HFFc6 (cell line): Measurements from ENCODE around the gene KCNJ10. TPM values are rescaled to one million over a fixed set of nuclear protein-coding genes. Genes with fewer than 3 reads are reported as not detected.

Source experiments
- DNase-seq: peaks from one replicate; pipeline ENCODE4 v3.0.0-alpha.2; 2018
- H3K27ac Mint-ChIP-seq: 2 replicates; pipeline ENCODE4 v1.8.0; 2020; ENCODE audit warnings: mild to moderate bottlenecking, mixed read lengths
- H3K27me3 Mint-ChIP-seq: 2 replicates; pipeline ENCODE4 v1.8.0; 2021; ENCODE audit warnings: mild to moderate bottlenecking, moderate library complexity, mixed read lengths; ENCODE audit not compliant: insufficient read depth
- H3K36me3 Mint-ChIP-seq: 2 replicates; pipeline ENCODE4 v1.8.0; 2021; ENCODE audit warnings: low read depth, mixed read lengths
- H3K4me1 Mint-ChIP-seq: 2 replicates; pipeline ENCODE4 v1.8.0; 2020; ENCODE audit warnings: low read depth, mixed read lengths
- H3K4me3 Mint-ChIP-seq: 2 replicates; pipeline ENCODE4 v1.8.0; 2020; ENCODE audit warnings: mild to moderate bottlenecking, moderate library complexity, mixed read lengths
- H3K9me3 Mint-ChIP-seq: 2 replicates; pipeline ENCODE4 v1.8.0; 2020; ENCODE audit warnings: mild to moderate bottlenecking, mixed read lengths
- total RNA-seq, 6 experiments: library from RNA; stranded (reverse); fragmentation: NEBNext Ultra II Directional; extraction: Animal tissue kit (Norgen Biotek cat#: 25700); gene quantifications; 2 replicates in 1 of 6; 3 replicates in 5 of 6; pipeline ENCODE4 v1.2.3, GENCODE V29; 2021
- TF ChIP-seq, protein P1 (sequence below): fragments of 200-600 bp; sonication (generic); IDR thresholded peaks from 2 replicates; pipeline ENCODE4 v1.5.0; 2021; ENCODE audit warnings: antibody characterized with exemption, mild to moderate bottlenecking

The KCNJ10 gene
- total RNA-seq, 6 experiments from 2014 or later = not detected

GRCh38 chr1:160018347-160018746 is 51.6 kb downstream of the KCNJ10 start:
- H3K4me3 Mint-ChIP-seq = no peak overlapping the region
- no peaks in the 10 kb centered on the region for H3K9me3 Mint-ChIP-seq
- no peaks in the 10 kb centered on the region for H3K36me3 Mint-ChIP-seq
- TF ChIP-seq, protein P1, sequence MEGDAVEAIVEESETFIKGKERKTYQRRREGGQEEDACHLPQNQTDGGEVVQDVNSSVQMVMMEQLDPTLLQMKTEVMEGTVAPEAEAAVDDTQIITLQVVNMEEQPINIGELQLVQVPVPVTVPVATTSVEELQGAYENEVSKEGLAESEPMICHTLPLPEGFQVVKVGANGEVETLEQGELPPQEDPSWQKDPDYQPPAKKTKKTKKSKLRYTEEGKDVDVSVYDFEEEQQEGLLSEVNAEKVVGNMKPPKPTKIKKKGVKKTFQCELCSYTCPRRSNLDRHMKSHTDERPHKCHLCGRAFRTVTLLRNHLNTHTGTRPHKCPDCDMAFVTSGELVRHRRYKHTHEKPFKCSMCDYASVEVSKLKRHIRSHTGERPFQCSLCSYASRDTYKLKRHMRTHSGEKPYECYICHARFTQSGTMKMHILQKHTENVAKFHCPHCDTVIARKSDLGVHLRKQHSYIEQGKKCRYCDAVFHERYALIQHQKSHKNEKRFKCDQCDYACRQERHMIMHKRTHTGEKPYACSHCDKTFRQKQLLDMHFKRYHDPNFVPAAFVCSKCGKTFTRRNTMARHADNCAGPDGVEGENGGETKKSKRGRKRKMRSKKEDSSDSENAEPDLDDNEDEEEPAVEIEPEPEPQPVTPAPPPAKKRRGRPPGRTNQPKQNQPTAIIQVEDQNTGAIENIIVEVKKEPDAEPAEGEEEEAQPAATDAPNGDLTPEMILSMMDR = no peak
- no peak for DNase-seq
- peaks cover 9% of the 10 kb centered on the region for H3K27me3 Mint-ChIP-seq
- no peak overlapping the region for H3K27ac Mint-ChIP-seq
- H3K4me1 Mint-ChIP-seq = peaks cover 30% of the 10 kb centered on the region

DNA sequence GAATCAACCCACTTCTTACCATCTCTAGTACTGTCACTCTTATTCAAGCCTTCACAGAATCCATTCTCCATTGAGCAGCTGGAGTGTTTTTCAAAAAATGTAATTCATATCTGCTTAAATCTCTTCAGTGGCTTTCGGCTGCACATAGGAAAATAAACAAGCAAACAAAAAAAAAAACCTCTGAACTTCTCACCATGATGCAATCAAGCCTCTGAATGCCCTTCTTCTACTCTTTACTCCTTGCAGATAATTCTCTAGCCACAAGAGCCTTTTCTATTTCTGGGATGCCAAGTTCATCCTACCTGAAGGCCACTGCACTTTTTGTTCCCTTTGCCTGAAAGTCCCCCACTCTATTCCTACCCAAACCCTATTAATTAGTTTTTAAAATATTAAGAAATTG is 52.4 kb downstream of the KCNJ10 start:
- Mint-ChIP-seq H3K4me1 (peaks cover 23% of the 10 kb centered on the region), H3K27me3 (peaks cover 9% of the 10 kb centered on the region), H3K9me3 (no peaks in the 10 kb centered on the region), H3K36me3 (no peaks in the 10 kb centered on the region), H3K27ac (no peak overlapping the region), H3K4me3 (no peak overlapping the region)
- TF ChIP-seq, protein P1 = no peak
- DNase-seq = no peak

DNA sequence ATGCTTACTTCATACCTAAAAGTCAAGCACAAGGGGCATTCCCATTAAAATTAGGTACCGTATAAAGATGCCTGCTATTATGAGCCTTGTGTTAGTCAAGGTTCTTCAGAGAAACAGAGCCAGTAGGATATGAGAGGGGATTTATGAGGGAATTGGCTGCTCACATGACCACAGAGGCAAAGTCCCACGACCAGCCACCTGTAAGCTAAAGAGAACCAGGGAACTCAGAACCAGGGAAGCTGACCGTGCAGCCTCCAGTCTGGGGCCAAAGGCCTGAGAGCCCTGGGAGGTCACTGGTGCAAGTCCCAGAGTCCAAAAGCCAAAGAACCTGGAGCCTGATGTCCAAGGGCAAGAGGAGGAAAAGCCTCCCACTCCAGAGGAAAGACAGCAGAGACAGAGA is 58.2 kb downstream of the KCNJ10 start:
- H3K27ac Mint-ChIP-seq = no peak overlapping the region
- no peaks in the 10 kb centered on the region for H3K36me3 Mint-ChIP-seq
- peaks cover 6% of the 10 kb centered on the region for H3K4me1 Mint-ChIP-seq
- no peak overlapping the region for H3K4me3 Mint-ChIP-seq
- DNase-seq = no peak
- TF ChIP-seq, protein P1 = no peak
- peaks cover 14% of the 10 kb centered on the region for H3K27me3 Mint-ChIP-seq
- H3K9me3 Mint-ChIP-seq = no peaks in the 10 kb centered on the region

DNA sequence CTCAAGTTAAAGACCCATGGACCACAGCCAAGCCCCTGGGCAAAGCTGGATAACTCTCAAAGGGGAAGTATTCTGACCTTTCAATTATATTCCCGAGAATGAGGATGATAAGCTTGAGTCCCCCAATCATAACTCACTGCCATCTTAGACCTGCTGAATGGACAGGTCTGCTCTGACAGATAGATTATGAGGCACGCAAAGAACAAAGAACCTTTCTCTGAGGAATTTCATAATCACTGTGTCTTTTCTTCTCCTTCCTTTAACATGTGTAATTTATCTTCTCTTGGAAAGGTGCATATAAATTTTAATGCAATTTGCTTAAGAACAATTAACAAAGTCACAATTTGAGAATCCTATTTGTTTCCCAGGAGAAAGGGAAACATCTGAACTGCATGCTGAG is 60.2 kb downstream of the KCNJ10 start:
- peaks cover 14% of the 10 kb centered on the region for H3K27me3 Mint-ChIP-seq
- peaks cover 6% of the 10 kb centered on the region for H3K4me1 Mint-ChIP-seq
- TF ChIP-seq, protein P1 = no peak
- no peaks in the 10 kb centered on the region for H3K9me3 Mint-ChIP-seq
- DNase-seq = no peak
- no peak overlapping the region for H3K4me3 Mint-ChIP-seq
- H3K36me3 Mint-ChIP-seq = no peaks in the 10 kb centered on the region
- no peak overlapping the region for H3K27ac Mint-ChIP-seq

GRCh38 chr1:160009081-160009480 is 60.9 kb downstream of the KCNJ10 start:
- DNase-seq = no peak
- no peaks in the 10 kb centered on the region for H3K9me3 Mint-ChIP-seq
- TF ChIP-seq, protein P1 = no peak
- H3K27ac Mint-ChIP-seq = no peak overlapping the region
- no peak overlapping the region for H3K4me3 Mint-ChIP-seq
- peaks cover 14% of the 10 kb centered on the region for H3K27me3 Mint-ChIP-seq
- no peaks in the 10 kb centered on the region for H3K36me3 Mint-ChIP-seq
- H3K4me1 Mint-ChIP-seq = peaks cover 12% of the 10 kb centered on the region
